ENCODE data around the gene KDM4B. TPM values are rescaled to one million over a fixed set of nuclear protein-coding genes. Genes with fewer than 3 reads are reported as not detected.

Gene KDM4B
- total and polyA plus RNA-seq, 10 of the 15 experiments (the other 5 are each of a cell fraction or from before 2014, with no cell fraction given), result 0.47 to 49.6 (median 16.2) TPM

- no peaks in the 10 kb centered on the region for H3K4me1 ChIP-seq (ENCODE audit: control insufficient read depth, insufficient read depth, low read length)
- ChIA-PET RAD21 (ENCODE audit: unreplicated experiment) (no interaction called here), SMC1A (ENCODE audit: uncharacterized antibody, unreplicated experiment) (no interaction called here), CTCF (no interaction called here), POLR2A (no interaction called here)
- in situ Hi-C loops (cut with MboI), result no loop called here
- FAIRE-seq (no peak), ATAC-seq (no peak), DNase-seq (ENCODE audit: low read depth, low spot score) (no peak)
- H3K27me3 ChIP-seq (replicated peaks in 1 of 2; ENCODE audit: control insufficient read depth in 2 of 2, insufficient read depth in 2 of 2, low read length in 1 of 2), result no peaks in the 10 kb centered on the region
- no peak overlapping the region for H2AFZ ChIP-seq (ENCODE audit: control insufficient read depth, low read depth, low read length)
- no peaks in the 10 kb centered on the region for H3K9me3 ChIP-seq (replicated peaks; ENCODE audit: control insufficient read depth, insufficient read depth, low read length)
- WGBS (ENCODE audit: insufficient coverage, insufficient replicate concordance, low lambda C conversion rate, missing lambda C conversion rate), result 21% methylated on average over 5 of the region's 5 CpGs
- no peak for TF ChIP-seq TCF12 (IDR thresholded peaks at IDR 0.05; ENCODE audit: low read depth, low read length)
- no peak for TF ChIP-seq CEBPZ (IDR thresholded peaks at IDR 0.05; ENCODE audit: low read depth, low read length)
- TF ChIP-seq E4F1 (IDR thresholded peaks at IDR 0.05; ENCODE audit: borderline replicate concordance, partially characterized antibody), result no peak
- no peak for TF ChIP-seq NBN (IDR thresholded peaks at IDR 0.05)
- TF ChIP-seq RFX5 (IDR thresholded peaks at IDR 0.05; ENCODE audit: low read depth, low read length), result no peak
- no peak for TF ChIP-seq HDAC6 (IDR thresholded peaks at IDR 0.05; ENCODE audit: unreplicated experiment)
- no peak overlapping the region for H3K4me3 ChIP-seq
- intact Hi-C loops (cut with micrococcal nuclease; ENCODE audit: unreplicated experiment), result no loop called here
- no peaks in the 10 kb centered on the region for H3K79me2 ChIP-seq (ENCODE audit: control insufficient read depth, insufficient read depth, low read length)
- H3K4me2 ChIP-seq (ENCODE audit: control insufficient read depth, insufficient read depth), result no peak overlapping the region
- no peak overlapping the region for H3K9ac ChIP-seq (ENCODE audit: control insufficient read depth, insufficient read depth, low read length)
- H4K20me1 ChIP-seq (ENCODE audit: control insufficient read depth, insufficient read depth), result no peaks in the 10 kb centered on the region
- no TSS peak for BruUV-seq (replicated peaks)
- H3K27ac ChIP-seq (ENCODE audit: control insufficient read depth, insufficient read depth), result no peak overlapping the region
- H3K36me3 ChIP-seq (ENCODE audit: control insufficient read depth in 2 of 2, insufficient read depth in 2 of 2, low read length in 1 of 2), result no peaks in the 10 kb centered on the region
Measured at GRCh38 chr19:5191091-5191490, 222.2 kb downstream of the KDM4B start.

Data from GM12878 (cell line).